ENCODE data around the gene SMPX.

Gene SMPX

DNA sequence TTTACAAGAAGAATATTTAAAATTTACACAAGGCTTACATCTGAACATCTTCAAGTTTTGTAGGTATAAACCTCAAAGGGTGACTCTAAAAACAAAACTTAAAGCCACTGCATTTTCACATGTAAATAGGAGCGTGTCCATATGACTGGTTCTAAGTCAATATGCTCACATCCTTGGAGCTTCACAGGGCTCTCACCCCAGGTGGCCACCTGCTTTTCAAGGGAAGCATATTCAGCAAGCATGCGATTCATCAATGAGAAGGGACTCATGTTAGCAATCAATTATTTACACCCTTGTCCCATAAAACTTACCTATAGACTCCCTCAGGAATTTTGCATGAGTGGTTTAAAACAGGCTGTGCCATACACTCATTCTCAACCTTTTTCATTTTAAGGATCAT lies 82.0 kb downstream of the SMPX start:
- Histone ChIP-seq H2BK120ac (ENCODE audit: low read depth, low read length) (no peak overlapping the region), H4K91ac (ENCODE audit: low read depth, low read length, poor library complexity) (no peak overlapping the region), H2AK5ac (ENCODE audit: low read depth, low read length) (no peak overlapping the region), H3K4me2 (ENCODE audit: insufficient read depth, low read length, poor library complexity, severe bottlenecking) (no peak overlapping the region), H3K9me3 (replicated peaks in 1 of 2; ENCODE audit: control insufficient read depth in 2 of 2, insufficient read depth in 1 of 2, low read depth in 1 of 2, low read length in 2 of 2) (no peaks in the 10 kb centered on the region), H4K8ac (ENCODE audit: low read depth, low read length) (no peak overlapping the region), H3K4ac (ENCODE audit: low read length) (no peak overlapping the region), H3K36me3 (replicated peaks in 1 of 2; ENCODE audit: control insufficient read depth in 2 of 2, insufficient read depth in 2 of 2, low read length in 2 of 2) (no peaks in the 10 kb centered on the region), H2AFZ (ENCODE audit: low read length) (no peak overlapping the region), H3K18ac (ENCODE audit: low read length) (no peak overlapping the region), H3K27me3 (ENCODE audit: control insufficient read depth in 3 of 3, insufficient read depth in 3 of 3, low read depth in 1 of 3, low read length in 3 of 3) (peaks cover 0 to 18% (median 0%) of the 10 kb centered on the region in 3 experiments), H2BK12ac (ENCODE audit: low read length) (no peak overlapping the region), H3K4me1 (ENCODE audit: control insufficient read depth in 2 of 2, insufficient read depth in 1 of 2, low read depth in 1 of 2, low read length in 2 of 2) (no peaks in the 10 kb centered on the region), H2BK15ac (ENCODE audit: low read length) (no peak overlapping the region), H3K14ac (ENCODE audit: low read length) (no peak overlapping the region), H2BK5ac (ENCODE audit: low read length) (no peak overlapping the region), H3K4me3 (ENCODE audit: low read length in 2 of 2) (no peak overlapping the region), H3K23ac (ENCODE audit: low read depth, low read length, poor library complexity) (no peak overlapping the region), H3K79me1 (ENCODE audit: low read depth, low read length) (no peaks in the 10 kb centered on the region), H3K27ac (replicated peaks; ENCODE audit: low read length) (no peak overlapping the region), H3K9ac (ENCODE audit: low read depth, low read length, poor library complexity) (no peak overlapping the region)
- no CpG with 5 or more reads among the region's 2 CpGs for WGBS, 2 donors (ENCODE audit: extremely low coverage in 2 of 2, insufficient read length in 2 of 2, insufficient replicate concordance in 1 of 2)
- DNase-seq (ENCODE audit: low spot score), result no peak

DNA sequence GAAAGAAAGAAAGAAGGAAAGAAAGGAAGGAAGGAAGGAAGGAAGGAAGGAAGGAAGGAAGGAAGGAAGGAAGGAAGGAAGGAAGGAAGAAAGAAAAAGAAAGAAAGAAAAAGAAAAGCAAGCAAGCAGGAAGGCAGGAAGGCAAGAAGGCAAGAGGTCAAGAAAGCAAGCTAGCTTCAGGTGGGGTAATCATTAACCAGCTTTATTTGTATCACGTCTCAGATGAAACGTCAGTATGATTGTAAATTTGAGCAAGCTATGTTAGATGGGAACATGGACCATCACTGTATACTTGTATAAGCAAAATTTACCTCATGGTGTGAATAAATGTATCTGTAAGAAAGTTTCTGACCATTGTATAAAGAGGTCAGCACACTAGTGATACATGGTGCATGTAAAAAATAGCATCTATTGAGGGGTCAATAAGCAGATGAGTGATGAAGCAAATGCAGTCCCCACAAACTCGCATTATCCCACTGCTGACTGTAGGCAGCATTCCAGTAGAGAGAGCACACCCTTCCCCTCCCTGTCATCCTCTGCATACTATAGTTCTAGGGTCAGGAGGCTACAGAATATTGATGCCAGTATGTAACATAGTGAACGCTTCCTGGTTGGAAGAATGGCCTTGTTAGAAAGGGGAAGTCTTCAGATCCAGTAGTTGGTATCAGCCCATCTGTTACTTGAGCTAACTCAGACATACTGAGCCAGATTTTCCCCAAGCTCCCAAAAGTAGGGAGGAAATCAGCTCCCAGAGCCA lies 83.3 kb downstream of the SMPX start:
- Histone ChIP-seq H3K9me3 (replicated peaks in 1 of 2; ENCODE audit: control insufficient read depth in 2 of 2, insufficient read depth in 1 of 2, low read depth in 1 of 2, low read length in 2 of 2) (no peaks in the 10 kb centered on the region), H3K14ac (ENCODE audit: low read length) (no peak overlapping the region), H3K18ac (ENCODE audit: low read length) (no peak overlapping the region), H2BK5ac (ENCODE audit: low read length) (no peak overlapping the region), H2BK12ac (ENCODE audit: low read length) (no peak overlapping the region), H3K9ac (ENCODE audit: low read depth, low read length, poor library complexity) (no peak overlapping the region), H2BK120ac (ENCODE audit: low read depth, low read length) (no peak overlapping the region), H4K8ac (ENCODE audit: low read depth, low read length) (no peak overlapping the region), H3K23ac (ENCODE audit: low read depth, low read length, poor library complexity) (no peak overlapping the region), H3K4me1 (ENCODE audit: control insufficient read depth in 2 of 2, insufficient read depth in 1 of 2, low read depth in 1 of 2, low read length in 2 of 2) (no peaks in the 10 kb centered on the region), H3K27ac (replicated peaks; ENCODE audit: low read length) (no peak overlapping the region), H3K27me3 (ENCODE audit: control insufficient read depth in 3 of 3, insufficient read depth in 3 of 3, low read depth in 1 of 3, low read length in 3 of 3) (peaks cover 0 to 18% (median 0%) of the 10 kb centered on the region in 3 experiments), H3K79me1 (ENCODE audit: low read depth, low read length) (no peaks in the 10 kb centered on the region), H3K4me2 (ENCODE audit: insufficient read depth, low read length, poor library complexity, severe bottlenecking) (no peak overlapping the region), H3K4me3 (ENCODE audit: low read length in 2 of 2) (no peak overlapping the region), H3K36me3 (replicated peaks in 1 of 2; ENCODE audit: control insufficient read depth in 2 of 2, insufficient read depth in 2 of 2, low read length in 2 of 2) (no peaks in the 10 kb centered on the region), H2AK5ac (ENCODE audit: low read depth, low read length) (no peak overlapping the region), H2AFZ (ENCODE audit: low read length) (no peak overlapping the region), H4K91ac (ENCODE audit: low read depth, low read length, poor library complexity) (no peak overlapping the region), H2BK15ac (ENCODE audit: low read length) (no peak overlapping the region), H3K4ac (ENCODE audit: low read length) (no peak overlapping the region)
- no CpG with 5 or more reads among the region's 4 CpGs for WGBS, 2 donors (ENCODE audit: extremely low coverage in 2 of 2, insufficient read length in 2 of 2, insufficient replicate concordance in 1 of 2)
- DNase-seq (ENCODE audit: low spot score), result no peak

GRCh38 chrX:21666679-21667078 lies 91.2 kb downstream of the SMPX start:
- Histone ChIP-seq H2BK15ac (ENCODE audit: low read length) (no peak overlapping the region), H3K4me1 (ENCODE audit: control insufficient read depth in 2 of 2, insufficient read depth in 1 of 2, low read depth in 1 of 2, low read length in 2 of 2) (no peaks in the 10 kb centered on the region), H2BK120ac (ENCODE audit: low read depth, low read length) (no peak overlapping the region), H2AK5ac (ENCODE audit: low read depth, low read length) (no peak overlapping the region), H3K4me3 (ENCODE audit: low read length in 2 of 2) (no peak overlapping the region), H2AFZ (ENCODE audit: low read length) (no peak overlapping the region), H2BK12ac (ENCODE audit: low read length) (no peak overlapping the region), H2BK5ac (ENCODE audit: low read length) (no peak overlapping the region), H3K23ac (ENCODE audit: low read depth, low read length, poor library complexity) (no peak overlapping the region), H3K4me2 (ENCODE audit: insufficient read depth, low read length, poor library complexity, severe bottlenecking) (no peak overlapping the region), H3K4ac (ENCODE audit: low read length) (no peak overlapping the region), H3K79me1 (ENCODE audit: low read depth, low read length) (no peaks in the 10 kb centered on the region), H4K8ac (ENCODE audit: low read depth, low read length) (no peak overlapping the region), H3K9me3 (replicated peaks in 1 of 2; ENCODE audit: control insufficient read depth in 2 of 2, insufficient read depth in 1 of 2, low read depth in 1 of 2, low read length in 2 of 2) (no peaks in the 10 kb centered on the region), H3K18ac (ENCODE audit: low read length) (no peak overlapping the region), H3K14ac (ENCODE audit: low read length) (no peak overlapping the region), H3K9ac (ENCODE audit: low read depth, low read length, poor library complexity) (no peak overlapping the region), H3K36me3 (replicated peaks in 1 of 2; ENCODE audit: control insufficient read depth in 2 of 2, insufficient read depth in 2 of 2, low read length in 2 of 2) (no peaks in the 10 kb centered on the region), H4K91ac (ENCODE audit: low read depth, low read length, poor library complexity) (no peak overlapping the region), H3K27me3 (ENCODE audit: control insufficient read depth in 3 of 3, insufficient read depth in 3 of 3, low read depth in 1 of 3, low read length in 3 of 3) (no peaks in the 10 kb centered on the region), H3K27ac (replicated peaks; ENCODE audit: low read length) (no peak overlapping the region)
- DNase-seq (ENCODE audit: low spot score), result no peak
- WGBS, 2 donors (ENCODE audit: extremely low coverage in 2 of 2, insufficient read length in 2 of 2, insufficient replicate concordance in 1 of 2), result no CpG with 5 or more reads among the region's 4 CpGs

DNA sequence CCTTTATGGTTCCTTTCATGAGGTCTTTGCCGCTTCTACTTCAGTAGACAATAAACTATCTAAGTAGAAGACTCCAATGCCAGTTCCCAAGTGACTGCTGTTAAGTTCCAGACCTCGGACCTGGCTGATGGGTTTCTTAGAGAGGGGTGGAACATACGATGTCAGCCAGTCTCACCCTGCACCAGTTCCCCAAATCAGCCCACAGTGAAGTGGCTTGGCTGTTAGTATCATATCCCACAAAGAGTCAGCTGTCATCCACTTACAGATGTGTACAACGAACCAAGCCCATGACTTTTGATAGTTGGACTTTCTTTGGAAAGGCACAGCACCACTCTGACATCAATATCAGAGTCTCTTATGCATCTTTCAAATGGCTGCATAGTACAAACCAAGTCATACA lies 91.7 kb downstream of the SMPX start:
- no peak overlapping the region for H3K18ac ChIP-seq (ENCODE audit: low read length)
- no peak overlapping the region for H2BK120ac ChIP-seq (ENCODE audit: low read depth, low read length)
- H3K27ac ChIP-seq (replicated peaks; ENCODE audit: low read length), result no peak overlapping the region
- H3K9ac ChIP-seq (ENCODE audit: low read depth, low read length, poor library complexity), result no peak overlapping the region
- no peaks in the 10 kb centered on the region for H3K27me3 ChIP-seq (ENCODE audit: control insufficient read depth in 3 of 3, insufficient read depth in 3 of 3, low read depth in 1 of 3, low read length in 3 of 3)
- no peak overlapping the region for H2AK5ac ChIP-seq (ENCODE audit: low read depth, low read length)
- no peak overlapping the region for H3K23ac ChIP-seq (ENCODE audit: low read depth, low read length, poor library complexity)
- no peaks in the 10 kb centered on the region for H3K4me1 ChIP-seq (ENCODE audit: control insufficient read depth in 2 of 2, insufficient read depth in 1 of 2, low read depth in 1 of 2, low read length in 2 of 2)
- no peak overlapping the region for H4K91ac ChIP-seq (ENCODE audit: low read depth, low read length, poor library complexity)
- H4K8ac ChIP-seq (ENCODE audit: low read depth, low read length), result no peak overlapping the region
- H3K36me3 ChIP-seq (replicated peaks in 1 of 2; ENCODE audit: control insufficient read depth in 2 of 2, insufficient read depth in 2 of 2, low read length in 2 of 2), result no peaks in the 10 kb centered on the region
- H2BK12ac ChIP-seq (ENCODE audit: low read length), result no peak overlapping the region
- no peaks in the 10 kb centered on the region for H3K9me3 ChIP-seq (replicated peaks in 1 of 2; ENCODE audit: control insufficient read depth in 2 of 2, insufficient read depth in 1 of 2, low read depth in 1 of 2, low read length in 2 of 2)
- no CpG with 5 or more reads among the region's 4 CpGs for WGBS, 2 donors (ENCODE audit: extremely low coverage in 2 of 2, insufficient read length in 2 of 2, insufficient replicate concordance in 1 of 2)
- H3K4ac ChIP-seq (ENCODE audit: low read length), result no peak overlapping the region
- no peak overlapping the region for H3K4me3 ChIP-seq (ENCODE audit: low read length in 2 of 2)
- H2BK5ac ChIP-seq (ENCODE audit: low read length), result no peak overlapping the region
- no peak overlapping the region for H2AFZ ChIP-seq (ENCODE audit: low read length)
- no peaks in the 10 kb centered on the region for H3K79me1 ChIP-seq (ENCODE audit: low read depth, low read length)
- H3K4me2 ChIP-seq (ENCODE audit: insufficient read depth, low read length, poor library complexity, severe bottlenecking), result no peak overlapping the region
- H2BK15ac ChIP-seq (ENCODE audit: low read length), result no peak overlapping the region
- H3K14ac ChIP-seq (ENCODE audit: low read length), result no peak overlapping the region
- no peak for DNase-seq (ENCODE audit: low spot score)

Measured in neuronal stem cell (in vitro differentiated cells).